HG02759 (cell line): ENCODE data around the gene BABAM2.

Experiments
- ATAC-seq: cut with Tn5 transposase; IDR thresholded peaks from one replicate; pipeline ENCODE4 v1.9.1; 2021; ENCODE audit warnings: mild to moderate bottlenecking, moderate library complexity; ENCODE audit not compliant: unreplicated experiment

The BABAM2 gene

GRCh38 chr2:28182348-28182747, 291.8 kb downstream of the BABAM2 start:
- no peak for ATAC-seq

GRCh38 chr2:28185153-28185552, 294.6 kb downstream of the BABAM2 start:
- ATAC-seq: no peak

GRCh38 chr2:28185891-28186290, 295.4 kb downstream of the BABAM2 start:
- ATAC-seq: no peak

- no peak for ATAC-seq
Observed at GRCh38 chr2:28187186-28187585, 296.7 kb downstream of the BABAM2 start.

- ATAC-seq: no peak
Observed at GRCh38 chr2:28188436-28188835, 297.9 kb downstream of the BABAM2 start.

GRCh38 chr2:28193630-28194403, 303.3 kb downstream of the BABAM2 start:
- ATAC-seq: no peak

- ATAC-seq: no peak
Observed at GRCh38 chr2:28199995-28200679, 309.6 kb downstream of the BABAM2 start.

GRCh38 chr2:28201671-28202180, 311.2 kb downstream of the BABAM2 start:
- ATAC-seq: no peak

GRCh38 chr2:28202719-28203118, 312.2 kb downstream of the BABAM2 start:
- ATAC-seq: no peak

GRCh38 chr2:28206762-28207161, 316.2 kb downstream of the BABAM2 start:
- ATAC-seq: no peak

GRCh38 chr2:28209261-28209691, 318.7 kb downstream of the BABAM2 start:
- no peak for ATAC-seq

- ATAC-seq: no peak
Observed at GRCh38 chr2:28209864-28210263, 319.3 kb downstream of the BABAM2 start.

GRCh38 chr2:28210535-28210934, 320.0 kb downstream of the BABAM2 start:
- no peak for ATAC-seq

GRCh38 chr2:28216331-28216730, 325.8 kb downstream of the BABAM2 start:
- no peak for ATAC-seq

- no peak for ATAC-seq
Observed at GRCh38 chr2:28217042-28217740, 326.7 kb downstream of the BABAM2 start.

- ATAC-seq: no peak
Observed at GRCh38 chr2:28219138-28219537, 328.6 kb downstream of the BABAM2 start.

GRCh38 chr2:28219758-28220368, 329.3 kb downstream of the BABAM2 start:
- no peak for ATAC-seq

- no peak for ATAC-seq
Observed at GRCh38 chr2:28224648-28225472, 334.3 kb downstream of the BABAM2 start.

GRCh38 chr2:28225473-28226080, 335.0 kb downstream of the BABAM2 start:
- ATAC-seq: no peak

- no peak for ATAC-seq
Observed at GRCh38 chr2:28226558-28226957, 336.0 kb downstream of the BABAM2 start.
